Thyroid gland (tissue), 4 donors: Measurements from ENCODE around the gene RRP1B. TPM values are rescaled to one million over a fixed set of nuclear protein-coding genes. Genes with fewer than 3 reads are reported as not detected.

ENCODE experiments used
- DNase-seq, 2 donors: peaks; one replicate each; pipeline ENCODE4 v3.0.0-alpha.2; 2019
- H3K27ac ChIP-seq, 3 donors: fragments of 200-600 bp; sonication (generic); 1 replicate in 2 of 3; 2 replicates in 1 of 3; pipeline ENCODE4 v1.5.1; 2016 to 2019; ENCODE audit warnings: mild to moderate bottlenecking in 1 of 3, moderate library complexity in 1 of 3
- H3K27me3 ChIP-seq: fragments of 200-600 bp; sonication (generic); one replicate; pipeline ENCODE4 v1.5.1; 2019
- H3K36me3 ChIP-seq, 2 donors: fragments of 200-600 bp; sonication (generic); one replicate each; pipeline ENCODE4 v1.5.1; 2016 to 2019
- H3K4me1 ChIP-seq, 2 donors: fragments of 200-600 bp; sonication (generic); one replicate each; pipeline ENCODE4 v1.5.1; 2017 to 2019
- H3K4me3 ChIP-seq, 3 donors: fragments of 200-600 bp; sonication (generic); replicated peaks in 1 of 3; 1 replicate in 2 of 3; 2 replicates in 1 of 3; pipeline ENCODE4 v1.5.1; 2016; ENCODE audit warnings: mild to moderate bottlenecking in 1 of 3
- H3K9me3 ChIP-seq: fragments of 200-600 bp; sonication (generic); one replicate; pipeline ENCODE4 v1.5.1; 2017
- POLR2A ChIP-seq, 2 donors: fragments of 450-650 bp; IDR thresholded peaks; one replicate each; pipeline ENCODE4 v1.6.1; 2017; ENCODE audit warnings: antibody characterized with exemption in 2 of 2, mild to moderate bottlenecking in 2 of 2, moderate library complexity in 1 of 2
- WGBS, 2 donors: methylation state at CpG; one replicate each; pipeline ENCODE4 v1.1.5; 2017; 5-methylcytosine and 5-hydroxymethylcytosine counted together
- intact Hi-C: fragments of 100-400 bp; cut with DNase I; formaldehyde crosslinking; loops from one replicate; pipeline ENCODE4 v1.15.1; 2023
- total RNA-seq, 4 donors: library from RNA; depleted of rRNA; stranded (reverse); fragments of >200 nt; gene quantifications; one replicate each; pipeline ENCODE4 v1.2.3, GENCODE V29; 2016
- TF ChIP-seq, protein P1 (sequence below), 6 experiments: fragments of 200-600 bp in 3 of 6; fragments of 450-650 bp in 3 of 6; sonication (generic) in 3 of 6; IDR thresholded peaks; one replicate each; pipeline ENCODE4 v1.5.1; 2016 to 2019; ENCODE audit warnings: antibody characterized with exemption in 6 of 6, mild to moderate bottlenecking in 2 of 6, inconsistent platforms in 1 of 6, moderate library complexity in 1 of 6

The RRP1B gene
- total RNA-seq, 4 donors from 2014 or later, result 19.7 to 22.8 (median 20.5) TPM

DNA sequence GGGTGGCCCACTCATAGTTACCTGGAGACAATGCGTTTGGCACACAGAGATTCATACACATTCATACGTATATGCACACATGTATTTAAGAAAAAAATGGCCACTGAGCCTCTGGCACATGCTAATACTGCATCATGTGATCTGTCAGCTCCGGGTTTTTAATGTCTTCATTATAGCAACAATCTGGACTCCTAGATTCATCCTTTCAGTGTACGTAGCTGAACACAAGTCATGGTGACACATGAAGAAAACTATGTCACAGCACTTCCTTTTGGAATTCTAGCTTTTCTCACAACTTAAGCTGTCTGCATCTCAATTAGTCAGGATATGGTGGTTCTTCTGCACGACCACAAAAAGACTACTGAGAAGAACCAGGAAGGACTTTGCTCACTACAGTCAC, 24.7 kb upstream of the RRP1B start:
- WGBS, 2 donors, result 83 to 90% methylated on average over 5 of the region's 5 CpGs
- no peak overlapping the region for H3K27ac ChIP-seq
- no peak overlapping the region for H3K4me3 ChIP-seq
- TF ChIP-seq POLR2A (IDR thresholded peaks at IDR 0.05), result no peak
- TF ChIP-seq, protein P1, sequence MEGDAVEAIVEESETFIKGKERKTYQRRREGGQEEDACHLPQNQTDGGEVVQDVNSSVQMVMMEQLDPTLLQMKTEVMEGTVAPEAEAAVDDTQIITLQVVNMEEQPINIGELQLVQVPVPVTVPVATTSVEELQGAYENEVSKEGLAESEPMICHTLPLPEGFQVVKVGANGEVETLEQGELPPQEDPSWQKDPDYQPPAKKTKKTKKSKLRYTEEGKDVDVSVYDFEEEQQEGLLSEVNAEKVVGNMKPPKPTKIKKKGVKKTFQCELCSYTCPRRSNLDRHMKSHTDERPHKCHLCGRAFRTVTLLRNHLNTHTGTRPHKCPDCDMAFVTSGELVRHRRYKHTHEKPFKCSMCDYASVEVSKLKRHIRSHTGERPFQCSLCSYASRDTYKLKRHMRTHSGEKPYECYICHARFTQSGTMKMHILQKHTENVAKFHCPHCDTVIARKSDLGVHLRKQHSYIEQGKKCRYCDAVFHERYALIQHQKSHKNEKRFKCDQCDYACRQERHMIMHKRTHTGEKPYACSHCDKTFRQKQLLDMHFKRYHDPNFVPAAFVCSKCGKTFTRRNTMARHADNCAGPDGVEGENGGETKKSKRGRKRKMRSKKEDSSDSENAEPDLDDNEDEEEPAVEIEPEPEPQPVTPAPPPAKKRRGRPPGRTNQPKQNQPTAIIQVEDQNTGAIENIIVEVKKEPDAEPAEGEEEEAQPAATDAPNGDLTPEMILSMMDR (IDR thresholded peaks at IDR 0.05), result no peak
- intact Hi-C loops, result no loop called here
- no peaks in the 10 kb centered on the region for H3K4me1 ChIP-seq
- H3K36me3 ChIP-seq, result no peaks in the 10 kb centered on the region
- no peak for DNase-seq
- H3K27me3 ChIP-seq, result no peaks in the 10 kb centered on the region
- H3K9me3 ChIP-seq, result no peaks in the 10 kb centered on the region

DNA sequence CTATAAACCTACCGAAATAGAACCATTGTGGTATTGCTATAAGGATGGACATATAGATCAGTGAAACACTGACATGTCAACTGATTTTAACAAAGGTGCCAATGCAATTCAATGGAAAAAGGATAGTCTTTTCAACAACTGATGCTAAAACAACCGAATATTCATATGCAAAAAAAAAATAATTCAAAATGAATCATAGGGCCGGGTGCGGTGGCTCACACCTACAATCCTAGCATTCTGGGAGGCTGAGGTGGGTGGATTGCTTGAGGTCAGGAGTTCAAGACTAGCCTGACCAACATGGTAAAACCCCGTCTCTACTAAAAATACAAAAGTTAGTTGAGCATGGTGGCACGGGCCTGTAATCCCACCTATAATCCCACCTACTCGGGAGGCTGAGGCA, 23.9 kb upstream of the RRP1B start:
- Histone ChIP-seq H3K27ac (no peak overlapping the region), H3K9me3 (no peaks in the 10 kb centered on the region), H3K4me1 (no peaks in the 10 kb centered on the region), H3K27me3 (no peaks in the 10 kb centered on the region), H3K4me3 (no peak overlapping the region), H3K36me3 (no peaks in the 10 kb centered on the region)
- no peak for DNase-seq
- 92 to 99% methylated on average over 7 of the region's 7 CpGs for WGBS, 2 donors
- no peak for TF ChIP-seq POLR2A (IDR thresholded peaks at IDR 0.05)
- intact Hi-C loops, result no loop called here

DNA sequence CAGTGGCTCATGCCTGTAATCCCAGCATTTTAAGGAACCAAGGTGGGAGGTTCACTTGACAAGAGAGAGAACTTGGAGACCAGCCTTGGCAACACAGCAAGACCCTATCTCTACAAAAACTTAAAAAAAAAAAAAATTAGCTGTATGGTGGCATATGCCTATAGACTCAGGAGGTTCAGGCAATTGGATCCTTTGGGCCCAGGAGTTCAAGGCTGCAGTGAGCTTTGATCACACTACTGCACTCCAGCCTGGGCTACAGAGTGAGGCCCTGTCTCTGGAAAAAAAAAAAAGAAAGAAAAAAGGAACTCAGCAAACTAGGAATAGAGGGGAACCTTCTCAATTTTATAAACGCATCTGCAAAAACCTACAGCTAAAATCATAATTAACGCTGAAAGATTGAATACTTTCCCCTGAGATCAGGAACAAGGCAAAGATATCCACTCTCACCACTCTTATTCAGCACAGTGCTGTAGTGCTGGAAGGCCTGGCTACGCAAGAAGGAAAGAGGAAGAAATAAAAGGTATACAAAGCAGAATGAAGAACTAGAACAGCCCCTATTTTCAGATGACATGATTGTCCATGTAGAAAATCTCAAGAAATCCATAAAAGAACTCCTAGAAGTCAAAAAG, 21.7 kb upstream of the RRP1B start:
- TF ChIP-seq, protein P1 (IDR thresholded peaks at IDR 0.05), result no peak
- no peak for TF ChIP-seq POLR2A (IDR thresholded peaks at IDR 0.05)
- H3K9me3 ChIP-seq, result no peaks in the 10 kb centered on the region
- intact Hi-C loops, result no loop called here
- DNase-seq, result no peak
- no peaks in the 10 kb centered on the region for H3K36me3 ChIP-seq
- no peak overlapping the region for H3K27ac ChIP-seq
- H3K4me1 ChIP-seq, result no peaks in the 10 kb centered on the region
- H3K27me3 ChIP-seq, result no peaks in the 10 kb centered on the region
- H3K4me3 ChIP-seq, result no peak overlapping the region
- WGBS, 2 donors, result 91 to 94% methylated on average over 3 of the region's 3 CpGs

DNA sequence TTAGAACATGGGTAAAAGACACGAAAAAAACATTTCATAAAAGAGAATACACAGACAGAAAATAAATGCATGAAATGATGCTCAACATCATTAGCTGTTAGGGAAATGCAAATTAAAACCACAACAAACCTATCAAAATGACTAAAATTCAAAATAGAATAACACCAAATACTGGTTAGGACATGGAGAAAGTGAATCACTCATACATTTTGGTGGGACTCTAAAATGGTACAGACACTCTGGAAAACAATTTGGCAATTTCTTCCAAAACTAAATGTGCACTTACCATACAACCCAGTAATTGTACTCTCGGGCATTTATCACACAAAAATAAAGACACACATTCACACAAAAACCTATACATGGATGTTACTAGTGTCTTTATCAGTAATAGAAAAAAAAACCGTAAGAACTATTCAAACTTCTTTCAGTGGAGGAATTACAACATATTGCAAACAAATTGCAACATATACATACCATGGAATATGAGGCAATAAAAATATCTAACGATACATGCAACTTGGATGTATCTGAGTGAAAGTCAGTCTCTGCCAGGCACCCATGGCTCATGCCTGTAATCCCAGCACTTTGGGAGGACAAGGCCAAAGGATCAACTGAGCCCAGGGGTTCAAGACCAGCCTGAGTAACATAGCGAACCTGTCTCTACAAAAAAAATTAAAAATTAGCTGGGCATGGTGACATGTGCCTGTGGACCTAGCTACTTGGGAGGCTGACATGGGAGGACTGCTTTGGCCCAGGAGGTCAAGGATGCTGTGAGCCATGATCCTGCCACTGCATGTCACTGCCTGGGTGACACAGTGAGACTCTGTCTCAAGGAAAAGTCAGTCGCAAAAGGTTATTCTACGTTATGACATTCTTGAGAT, 19.6 kb upstream of the RRP1B start:
- intact Hi-C loops, result no loop called here

DNA sequence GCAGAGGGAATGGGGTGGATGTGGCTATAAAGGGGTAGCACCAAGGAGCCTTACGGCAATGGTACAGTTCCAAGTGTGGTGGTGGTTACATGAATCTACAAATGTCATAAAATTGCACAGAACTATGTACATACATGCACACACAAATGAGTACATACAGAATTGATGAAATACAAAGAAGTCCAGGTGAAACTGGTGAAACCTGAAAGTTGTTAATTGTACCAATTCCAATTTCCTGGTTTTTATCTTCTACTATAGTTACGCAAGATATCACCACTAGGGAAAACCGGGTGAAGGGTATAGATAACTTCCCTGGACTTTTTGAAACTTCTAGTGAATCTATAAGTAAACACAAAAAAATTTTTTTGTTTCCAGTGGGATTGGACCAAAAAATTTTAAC, 19.0 kb upstream of the RRP1B start:
- DNase-seq, result no peak
- H3K4me3 ChIP-seq, result no peak overlapping the region
- TF ChIP-seq, protein P1 (IDR thresholded peaks at IDR 0.05), result no peak
- no peak for TF ChIP-seq POLR2A (IDR thresholded peaks at IDR 0.05)
- H3K9me3 ChIP-seq, result no peaks in the 10 kb centered on the region
- peaks cover 0 to 9% of the 10 kb centered on the region in 2 donors for H3K4me1 ChIP-seq
- no peaks in the 10 kb centered on the region for H3K36me3 ChIP-seq
- 88 to 89% methylated on average over 3 of the region's 3 CpGs for WGBS, 2 donors
- H3K27ac ChIP-seq, result no peak overlapping the region
- no peaks in the 10 kb centered on the region for H3K27me3 ChIP-seq
- intact Hi-C loops, result no loop called here

More for the DNA sequence above, 19.6 kb upstream of the RRP1B start:
- Histone ChIP-seq H3K36me3 (no peaks in the 10 kb centered on the region), H3K27ac (no peak overlapping the region), H3K4me1 (peaks cover 0 to 7% of the 10 kb centered on the region in 2 donors), H3K9me3 (no peaks in the 10 kb centered on the region), H3K4me3 (no peak overlapping the region), H3K27me3 (no peaks in the 10 kb centered on the region)
- TF ChIP-seq POLR2A (IDR thresholded peaks at IDR 0.05), result no peak
- TF ChIP-seq, protein P1 (IDR thresholded peaks at IDR 0.05), result no peak
- no peak for DNase-seq
- 87 to 90% methylated on average over 7 of the region's 7 CpGs for WGBS, 2 donors
